ENCODE measurements around the gene C4A.
A peak's percentile ranks its signal among the peaks of the same experiment; 100 is the strongest.
"Not testable (repeated sequence)": the region's sequence is repeated elsewhere in the genome, so short reads cannot be mapped to it uniquely, and the experiment has no call there.

Gene C4A

DNA sequence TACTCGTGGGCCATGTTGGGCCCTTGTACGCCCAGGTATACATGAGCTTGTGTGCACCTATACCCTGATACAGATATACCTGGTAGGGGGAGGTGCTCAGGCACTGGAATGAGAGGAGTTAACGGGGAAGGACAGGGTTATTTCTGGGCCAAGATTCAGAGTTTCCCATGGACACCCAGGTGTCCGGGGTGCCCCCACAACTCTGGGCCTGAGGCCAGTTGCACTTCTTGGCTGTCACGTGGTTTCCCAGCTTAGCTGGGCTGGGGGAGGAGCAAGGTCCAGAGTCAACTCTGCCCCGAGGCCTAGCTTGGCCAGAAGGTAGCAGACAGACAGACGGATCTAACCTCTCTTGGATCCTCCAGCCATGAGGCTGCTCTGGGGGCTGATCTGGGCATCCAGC lies at the start of gene C4A:
TSS of gene C4A (plus strand) at position 314 of the 400 bp plus-strand sequence. CDS start at position 365, 51 bp downstream.
- DNase-seq (ENCODE audit: low spot score): not testable (repeated sequence)

DNA sequence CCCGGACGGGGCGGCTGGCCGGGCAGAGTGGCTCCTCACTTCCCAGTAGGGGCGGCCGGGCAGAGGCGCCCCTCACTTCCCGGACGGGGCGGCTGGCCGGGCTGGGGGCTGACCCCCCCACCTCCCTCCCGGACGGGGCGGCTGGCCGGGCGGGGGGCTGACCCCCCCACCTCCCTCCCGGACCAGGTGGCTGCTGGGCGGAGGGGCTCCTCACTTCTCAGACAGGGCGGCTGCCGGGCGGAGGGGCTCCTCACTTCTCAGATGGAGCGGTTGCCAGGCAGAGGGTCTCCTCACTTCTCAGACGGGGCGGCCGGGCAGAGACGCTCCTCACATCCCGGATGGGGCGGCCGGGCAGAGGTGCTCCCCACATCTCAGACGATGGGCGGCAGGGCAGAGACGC lies 49.7 kb upstream of the C4A start:
- DNase-seq (ENCODE audit: low spot score): not testable (repeated sequence)

DNA sequence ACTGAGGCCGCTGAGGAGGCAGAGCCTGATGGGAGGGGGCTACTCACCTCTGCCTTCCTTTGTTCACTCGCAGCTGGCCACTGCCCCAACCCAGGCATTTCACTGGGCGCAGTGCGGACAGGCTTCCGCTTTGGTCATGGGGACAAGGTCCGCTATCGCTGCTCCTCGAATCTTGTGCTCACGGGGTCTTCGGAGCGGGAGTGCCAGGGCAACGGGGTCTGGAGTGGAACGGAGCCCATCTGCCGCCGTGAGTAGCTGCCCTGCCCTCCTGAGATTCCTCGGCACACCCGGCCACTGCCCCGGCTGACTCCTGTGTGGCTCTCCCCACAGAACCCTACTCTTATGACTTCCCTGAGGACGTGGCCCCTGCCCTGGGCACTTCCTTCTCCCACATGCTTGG lies 48.3 kb upstream of the C4A start:
- no peak for DNase-seq (ENCODE audit: low spot score)

DNA sequence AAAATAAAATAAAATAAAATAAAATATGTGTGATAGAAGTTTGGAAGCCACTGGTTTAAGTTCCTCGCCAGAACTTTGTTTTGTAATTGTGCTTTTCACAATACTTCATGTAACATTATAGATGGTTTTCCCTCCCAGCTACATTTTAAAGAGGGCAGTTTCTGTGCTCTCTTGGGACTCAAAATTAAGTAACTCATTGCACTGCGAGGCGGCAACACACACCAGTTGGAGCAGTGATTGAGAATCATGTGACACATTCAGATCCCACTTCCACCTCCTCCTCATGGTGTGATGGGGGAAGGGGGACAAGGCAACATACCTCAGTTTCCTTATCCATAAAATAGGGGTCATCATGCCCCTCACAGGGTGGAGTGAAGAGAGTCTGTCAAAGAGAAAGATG lies 46.8 kb upstream of the C4A start:
- no peak for DNase-seq (ENCODE audit: low spot score)

DNA sequence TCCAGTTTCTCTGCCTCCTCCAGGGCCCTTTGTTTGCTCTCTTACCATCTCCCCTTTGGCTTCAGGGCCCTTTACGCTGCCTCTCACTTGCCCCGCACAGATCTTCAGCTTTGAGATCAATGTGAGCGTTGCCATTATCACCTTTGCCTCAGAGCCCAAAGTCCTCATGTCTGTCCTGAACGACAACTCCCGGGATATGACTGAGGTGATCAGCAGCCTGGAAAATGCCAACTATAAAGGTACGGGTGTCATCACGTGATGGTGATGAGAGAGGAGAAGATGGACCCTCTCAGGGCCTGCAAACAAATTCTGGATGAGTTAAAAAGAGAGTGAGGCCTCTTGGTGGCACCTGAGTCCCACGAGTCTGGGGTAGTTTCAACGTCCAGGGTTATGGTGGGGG lies 46.0 kb upstream of the C4A start:
- no peak for DNase-seq (ENCODE audit: low spot score)

DNA sequence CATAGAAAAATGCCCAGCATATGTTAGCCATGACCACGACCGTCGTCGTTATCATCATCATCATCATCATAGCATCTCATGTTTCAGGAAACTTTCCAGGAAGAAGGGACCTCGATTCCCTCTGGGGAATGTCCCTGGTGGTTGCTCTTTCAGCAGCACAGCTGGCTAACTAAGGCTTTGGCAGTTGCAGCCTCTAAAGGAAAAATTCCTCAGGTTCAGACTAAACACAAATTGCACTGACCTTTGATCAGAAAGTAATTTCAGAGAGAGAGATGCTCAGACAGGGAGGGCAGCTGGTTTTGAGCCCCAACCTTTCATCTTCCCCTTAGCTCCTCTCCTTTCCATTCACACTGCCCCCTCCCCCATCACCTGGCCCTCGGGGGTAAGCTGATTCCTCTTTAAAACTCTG lies 41.6 kb upstream of the C4A start:
- DNase-seq (ENCODE audit: low spot score): peak; percentile 27

DNA sequence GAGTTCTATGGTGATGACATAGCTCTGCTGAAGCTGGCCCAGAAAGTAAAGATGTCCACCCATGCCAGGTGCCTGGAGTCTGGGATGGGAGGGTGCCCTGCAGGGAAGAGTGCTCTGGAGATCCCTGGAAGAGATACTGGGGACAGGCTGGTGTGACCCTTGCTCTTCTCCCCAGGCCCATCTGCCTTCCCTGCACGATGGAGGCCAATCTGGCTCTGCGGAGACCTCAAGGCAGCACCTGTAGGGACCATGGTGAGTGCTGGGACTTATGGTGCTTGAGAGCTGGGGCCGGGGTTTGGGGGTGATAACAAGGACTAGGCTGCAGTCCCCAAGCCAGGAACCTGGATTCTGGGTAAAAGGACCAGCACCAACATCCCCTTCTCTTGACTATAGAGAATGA lies 38.1 kb upstream of the C4A start:
- no peak for DNase-seq (ENCODE audit: low spot score)

DNA sequence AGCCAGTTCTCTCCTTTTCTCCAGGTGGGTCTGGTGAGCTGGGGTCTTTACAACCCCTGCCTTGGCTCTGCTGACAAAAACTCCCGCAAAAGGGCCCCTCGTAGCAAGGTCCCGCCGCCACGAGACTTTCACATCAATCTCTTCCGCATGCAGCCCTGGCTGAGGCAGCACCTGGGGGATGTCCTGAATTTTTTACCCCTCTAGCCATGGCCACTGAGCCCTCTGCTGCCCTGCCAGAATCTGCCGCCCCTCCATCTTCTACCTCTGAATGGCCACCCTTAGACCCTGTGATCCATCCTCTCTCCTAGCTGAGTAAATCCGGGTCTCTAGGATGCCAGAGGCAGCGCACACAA lies 36.7 kb upstream of the C4A start:
- DNase-seq (ENCODE audit: low spot score): no peak

DNA sequence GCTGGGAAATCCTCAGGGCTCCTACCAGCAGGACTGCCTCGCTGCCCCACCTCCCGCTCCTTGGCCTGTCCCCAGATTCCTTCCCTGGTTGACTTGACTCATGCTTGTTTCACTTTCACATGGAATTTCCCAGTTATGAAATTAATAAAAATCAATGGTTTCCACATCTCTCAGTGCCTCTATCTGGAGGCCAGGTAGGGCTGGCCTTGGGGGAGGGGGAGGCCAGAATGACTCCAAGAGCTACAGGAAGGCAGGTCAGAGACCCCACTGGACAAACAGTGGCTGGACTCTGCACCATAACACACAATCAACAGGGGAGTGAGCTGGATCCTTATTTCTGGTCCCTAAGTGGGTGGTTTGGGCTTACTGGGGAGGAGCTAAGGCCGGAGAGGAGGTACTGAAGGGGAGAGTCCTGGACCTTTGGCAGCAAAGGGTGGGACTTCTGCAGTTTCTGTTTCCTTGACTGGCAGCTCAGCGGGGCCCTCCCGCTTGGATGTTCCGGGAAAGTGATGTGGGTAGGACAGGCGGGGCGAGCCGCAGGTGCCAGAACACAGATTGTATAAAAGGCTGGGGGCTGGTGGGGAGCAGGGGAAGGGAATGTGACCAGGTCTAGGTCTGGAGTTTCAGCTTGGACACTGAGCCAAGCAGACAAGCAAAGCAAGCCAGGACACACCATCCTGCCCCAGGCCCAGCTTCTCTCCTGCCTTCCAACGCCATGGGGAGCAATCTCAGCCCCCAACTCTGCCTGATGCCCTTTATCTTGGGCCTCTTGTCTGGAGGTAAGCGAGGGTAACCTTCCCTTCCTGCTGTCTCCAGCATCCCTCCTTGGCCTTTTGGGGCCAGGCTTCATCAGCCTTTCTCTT lies 36.1 kb upstream of the C4A start, which contains the start of gene CFB:
TSS of gene CFB (plus strand) at position 589 of the 863 bp plus-strand sequence. CDS start at position 716, 127 bp downstream.
- peak; percentile 93 for DNase-seq (ENCODE audit: low spot score)

DNA sequence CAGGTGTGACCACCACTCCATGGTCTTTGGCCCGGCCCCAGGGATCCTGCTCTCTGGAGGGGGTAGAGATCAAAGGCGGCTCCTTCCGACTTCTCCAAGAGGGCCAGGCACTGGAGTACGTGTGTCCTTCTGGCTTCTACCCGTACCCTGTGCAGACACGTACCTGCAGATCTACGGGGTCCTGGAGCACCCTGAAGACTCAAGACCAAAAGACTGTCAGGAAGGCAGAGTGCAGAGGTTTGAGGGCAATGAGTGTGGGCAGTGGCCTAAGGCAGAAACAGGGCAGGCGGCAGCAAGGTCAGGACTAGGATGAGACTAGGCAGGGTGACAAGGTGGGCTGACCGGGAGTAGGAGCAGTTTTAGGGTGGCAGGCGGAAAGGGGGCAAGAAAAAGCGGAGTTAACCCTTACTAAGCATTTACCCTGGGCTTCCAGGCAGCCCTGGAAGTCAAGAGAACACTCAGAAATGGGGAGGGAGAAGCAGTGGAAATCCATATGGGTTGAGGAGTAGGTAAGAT lies 35.4 kb upstream of the C4A start:
- DNase-seq (ENCODE audit: low spot score): no peak

DNA sequence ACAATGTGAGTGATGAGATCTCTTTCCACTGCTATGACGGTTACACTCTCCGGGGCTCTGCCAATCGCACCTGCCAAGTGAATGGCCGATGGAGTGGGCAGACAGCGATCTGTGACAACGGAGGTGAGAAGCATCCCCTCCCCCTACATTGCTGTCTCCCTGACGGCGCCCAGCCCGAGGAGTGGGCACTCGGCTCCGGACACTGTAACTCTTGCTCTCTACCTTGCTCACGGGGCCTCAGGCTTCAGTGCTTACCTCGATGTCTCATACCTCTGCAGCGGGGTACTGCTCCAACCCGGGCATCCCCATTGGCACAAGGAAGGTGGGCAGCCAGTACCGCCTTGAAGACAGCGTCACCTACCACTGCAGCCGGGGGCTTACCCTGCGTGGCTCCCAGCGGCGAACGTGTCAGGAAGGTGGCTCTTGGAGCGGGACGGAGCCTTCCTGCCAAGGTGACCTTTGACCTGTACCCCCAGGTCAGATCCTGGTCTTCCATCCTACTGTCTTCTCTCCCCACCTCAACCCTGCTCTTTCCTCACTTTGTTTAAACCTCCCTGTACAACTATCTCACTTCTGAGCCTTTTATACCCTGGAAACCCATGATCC lies 34.7 kb upstream of the C4A start:
- no peak for DNase-seq (ENCODE audit: low spot score)

DNA sequence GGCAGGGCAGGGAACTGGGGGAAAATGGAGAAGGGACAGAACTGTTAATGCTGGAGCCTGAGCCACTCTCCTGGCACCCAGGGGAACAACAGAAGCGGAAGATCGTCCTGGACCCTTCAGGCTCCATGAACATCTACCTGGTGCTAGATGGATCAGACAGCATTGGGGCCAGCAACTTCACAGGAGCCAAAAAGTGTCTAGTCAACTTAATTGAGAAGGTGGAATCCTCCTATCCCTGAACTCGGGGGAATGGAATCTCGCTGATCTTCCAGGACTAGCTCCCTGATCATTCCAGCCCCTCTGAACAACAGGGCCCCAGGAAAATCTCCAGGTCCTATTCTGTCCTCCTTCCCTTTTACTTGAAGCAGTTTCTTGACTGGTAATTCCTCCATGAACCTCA lies 34.0 kb upstream of the C4A start:
- no peak for DNase-seq (ENCODE audit: low spot score)

DNA sequence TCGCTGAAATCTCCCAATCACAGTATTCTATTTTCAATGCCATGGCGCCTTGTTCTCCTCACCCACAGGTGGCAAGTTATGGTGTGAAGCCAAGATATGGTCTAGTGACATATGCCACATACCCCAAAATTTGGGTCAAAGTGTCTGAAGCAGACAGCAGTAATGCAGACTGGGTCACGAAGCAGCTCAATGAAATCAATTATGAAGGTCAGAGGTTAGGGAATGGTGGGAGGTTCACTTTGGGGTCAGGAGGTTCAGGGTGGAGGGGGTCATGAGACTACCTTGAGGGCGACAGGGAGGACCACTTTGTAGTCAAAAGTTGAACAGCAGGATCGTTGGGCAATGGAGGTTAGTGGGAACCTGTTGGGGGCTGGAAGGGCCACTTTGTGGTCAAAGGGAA lies 33.6 kb upstream of the C4A start:
- DNase-seq (ENCODE audit: low spot score): no peak

DNA sequence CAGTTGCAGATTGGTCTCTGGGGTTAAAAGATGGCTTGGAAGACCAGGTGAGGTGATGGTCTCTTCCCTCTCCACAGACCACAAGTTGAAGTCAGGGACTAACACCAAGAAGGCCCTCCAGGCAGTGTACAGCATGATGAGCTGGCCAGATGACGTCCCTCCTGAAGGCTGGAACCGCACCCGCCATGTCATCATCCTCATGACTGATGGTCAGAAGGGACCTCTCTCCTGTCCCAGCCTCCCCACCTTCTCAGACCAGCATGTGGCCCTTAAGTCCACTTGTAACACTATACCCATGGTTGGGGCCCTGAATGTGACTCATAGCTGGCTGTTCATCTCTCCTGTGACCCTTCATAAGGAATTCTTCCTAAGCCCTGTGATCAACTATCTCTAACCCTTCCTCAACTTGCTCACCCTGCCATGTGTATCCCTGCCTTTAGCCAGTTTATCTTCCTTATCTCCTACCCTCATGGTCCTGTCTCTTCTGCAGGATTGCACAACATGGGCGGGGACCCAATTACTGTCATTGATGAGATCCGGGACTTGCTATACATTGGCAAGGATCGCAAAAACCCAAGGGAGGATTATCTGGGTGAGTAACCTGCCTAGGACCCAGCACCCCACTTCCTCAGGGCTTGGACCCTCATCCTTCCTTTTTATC lies 33.0 kb upstream of the C4A start:
- no peak for DNase-seq (ENCODE audit: low spot score)

DNA sequence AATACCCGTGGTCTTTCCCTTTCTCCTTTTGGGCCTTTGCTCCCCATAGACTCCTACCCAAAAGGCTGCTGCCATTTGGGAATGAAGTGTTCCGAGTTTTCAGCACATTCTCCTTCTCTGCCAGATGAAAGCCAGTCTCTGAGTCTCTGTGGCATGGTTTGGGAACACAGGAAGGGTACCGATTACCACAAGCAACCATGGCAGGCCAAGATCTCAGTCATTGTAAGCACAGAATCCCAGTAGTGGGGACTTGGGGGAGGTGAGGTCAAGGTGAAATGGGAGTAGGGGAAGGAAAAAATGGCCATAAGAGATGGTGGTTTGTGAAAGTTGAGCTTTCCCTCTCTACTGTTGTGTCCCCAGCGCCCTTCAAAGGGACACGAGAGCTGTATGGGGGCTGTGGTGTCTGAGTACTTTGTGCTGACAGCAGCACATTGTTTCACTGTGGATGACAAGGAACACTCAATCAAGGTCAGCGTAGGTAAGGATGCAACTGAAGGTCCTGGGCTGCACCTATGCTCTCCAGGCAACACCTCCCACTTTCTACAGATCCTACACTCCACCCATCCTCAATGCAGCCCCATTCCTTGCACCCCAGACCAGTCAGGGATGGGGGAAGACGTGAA lies 31.8 kb upstream of the C4A start:
- DNase-seq (ENCODE audit: low spot score): no peak

DNA sequence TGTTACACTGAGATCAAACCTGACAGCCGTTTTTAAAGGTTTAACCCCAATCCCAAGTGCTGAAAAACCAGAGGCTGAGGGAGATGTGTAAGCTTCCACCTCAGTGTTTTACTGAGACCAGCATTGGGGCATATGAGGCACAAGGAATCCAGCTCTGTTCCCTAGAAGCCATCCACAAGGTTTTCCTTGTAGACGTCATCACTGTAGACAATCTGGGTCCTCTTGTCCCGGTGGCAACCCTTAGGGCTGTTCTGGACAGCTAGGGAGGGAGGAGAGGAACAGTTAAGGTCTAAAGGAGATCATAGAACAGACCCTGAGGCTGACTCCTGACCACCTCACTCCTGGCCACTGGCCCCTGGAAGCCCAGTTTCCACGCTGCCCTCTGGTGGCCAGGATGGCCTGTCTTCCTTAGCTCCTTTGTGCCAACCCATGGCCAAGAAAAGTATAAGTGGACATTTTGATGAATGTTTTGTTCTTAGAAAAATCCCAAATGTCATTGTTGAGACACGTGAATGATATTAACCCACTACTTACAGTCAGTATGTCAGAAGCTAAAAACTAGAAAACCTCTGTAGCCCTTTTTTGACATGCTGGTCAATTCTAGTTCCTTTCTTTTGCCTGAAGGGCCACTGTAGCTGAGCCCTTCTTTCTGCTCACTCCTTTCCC lies 29.6 kb upstream of the C4A start:
- peak; percentile 84 for DNase-seq (ENCODE audit: low spot score)

DNA sequence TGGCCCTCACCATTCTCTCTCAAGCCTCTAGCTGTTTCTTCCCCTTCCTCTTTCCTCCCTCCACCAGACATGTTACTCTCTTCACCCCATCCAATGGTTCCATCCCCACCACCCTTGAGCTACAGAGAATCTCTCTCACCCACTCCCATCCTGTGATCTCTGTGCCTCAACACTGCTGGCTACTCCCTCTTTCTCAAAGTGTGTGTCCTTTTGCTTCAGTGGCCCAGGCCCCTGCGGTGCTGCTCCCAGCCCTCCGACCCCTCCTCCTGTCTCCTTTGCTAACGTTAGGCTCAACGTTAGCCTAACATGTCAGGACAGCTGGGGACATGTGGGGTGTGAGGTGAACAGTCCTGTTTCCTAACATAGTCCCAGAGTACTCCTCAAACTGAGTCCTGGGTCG lies 29.0 kb upstream of the C4A start:
- no peak for DNase-seq (ENCODE audit: low spot score)

DNA sequence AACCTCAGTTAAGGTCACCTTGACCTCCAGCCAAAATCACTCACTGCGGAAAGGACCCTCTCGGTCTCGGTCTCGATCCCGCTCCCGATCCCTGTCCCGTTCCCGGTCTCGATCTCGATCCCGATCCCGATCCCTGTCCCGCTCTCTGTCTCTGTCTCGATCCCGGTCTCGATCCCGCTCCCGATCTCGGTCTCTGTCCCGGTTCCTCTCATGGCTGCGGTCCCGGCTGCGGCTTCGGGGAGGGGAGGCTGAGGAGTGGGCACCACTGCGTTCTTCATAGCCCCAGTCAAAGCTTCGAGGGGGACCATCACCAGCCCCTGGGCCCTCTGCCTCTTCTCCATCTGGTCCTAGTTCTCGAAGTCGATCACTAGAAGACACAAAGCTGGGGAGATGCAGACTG lies 27.3 kb upstream of the C4A start:
- no peak for DNase-seq (ENCODE audit: low spot score)

DNA sequence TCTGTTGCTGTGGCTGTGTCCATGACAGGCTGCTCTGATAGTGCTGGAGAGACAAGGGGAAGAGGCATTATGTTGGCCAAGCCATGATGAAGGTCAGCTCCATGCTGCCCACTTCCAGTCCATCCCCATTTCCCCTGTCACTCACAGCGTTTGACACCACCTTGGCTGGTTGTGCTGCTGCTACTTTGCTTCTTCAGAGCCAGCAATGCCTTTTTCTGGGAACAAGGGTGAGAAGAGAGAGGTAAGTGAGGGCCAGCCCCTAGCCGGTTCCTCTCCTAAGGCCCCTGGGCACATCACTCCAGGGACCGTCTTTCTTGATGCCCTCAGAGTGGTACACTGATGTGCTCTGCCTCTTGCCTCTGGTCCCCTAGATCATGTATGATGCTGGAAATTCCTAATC lies 25.1 kb upstream of the C4A start:
- no peak for DNase-seq (ENCODE audit: low spot score)

DNA sequence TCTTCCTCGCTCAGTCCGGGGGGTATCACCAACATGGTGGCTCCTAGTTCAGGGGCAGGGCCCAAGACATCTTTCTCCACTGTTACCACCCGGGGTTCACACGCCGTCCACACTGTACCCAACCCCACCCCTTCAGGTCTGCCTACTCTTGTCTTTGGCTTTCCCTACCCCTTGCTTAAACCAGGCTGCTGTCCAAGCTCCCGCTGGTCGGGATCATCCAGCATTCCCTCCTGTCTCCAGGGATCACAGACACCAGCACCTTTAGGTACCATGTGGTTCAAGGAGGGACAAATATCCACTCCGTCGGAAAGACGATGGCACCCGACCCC lies 23.5 kb upstream of the C4A start:
- DNase-seq (ENCODE audit: low spot score): no peak

DNA sequence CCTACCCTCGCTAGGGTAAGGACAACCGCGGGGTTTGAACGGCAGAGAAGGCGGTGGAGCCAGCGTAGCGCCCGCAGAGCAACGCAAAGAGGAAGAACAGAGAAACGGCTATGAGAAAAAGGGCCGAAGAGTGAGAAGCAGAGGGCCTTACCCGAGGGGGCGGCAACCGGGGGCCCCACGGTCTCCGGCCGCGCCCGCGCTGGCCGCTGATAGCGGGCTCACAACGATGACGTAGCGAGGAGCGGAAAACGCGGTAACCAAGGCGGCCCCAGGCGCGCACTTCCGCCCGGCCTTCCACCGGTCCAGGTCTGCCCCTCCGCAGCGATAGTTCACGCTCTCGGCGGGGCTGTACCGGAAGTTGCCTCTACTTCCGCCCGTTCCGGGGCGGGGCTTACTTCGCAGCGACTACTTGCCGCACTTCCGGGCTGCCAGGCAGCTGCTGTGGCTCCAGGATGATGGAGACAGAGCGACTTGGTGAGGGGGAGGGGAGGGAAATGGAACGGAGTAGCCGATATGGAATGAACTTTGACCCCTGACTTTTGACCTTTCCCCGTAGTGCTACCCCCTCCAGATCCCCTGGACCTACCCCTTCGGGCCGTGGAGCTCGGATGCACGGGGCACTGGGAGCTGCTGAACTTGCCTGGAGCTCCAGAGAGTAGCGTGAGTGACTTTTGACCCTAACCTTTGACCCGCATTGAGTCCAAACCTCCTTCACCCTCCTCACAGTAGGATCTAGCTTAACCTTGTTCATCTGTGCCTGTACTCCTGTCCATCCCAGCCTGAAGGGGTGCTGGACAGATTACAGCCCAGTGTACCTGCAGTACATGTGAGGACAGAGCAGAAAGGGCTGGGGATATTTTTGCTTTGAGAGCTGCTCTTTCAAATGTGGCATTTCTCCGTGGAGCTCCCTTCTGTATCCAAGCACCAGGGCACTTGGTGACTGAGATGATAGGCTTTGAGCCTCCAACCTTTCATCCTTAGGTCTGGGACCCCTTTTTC lies 22.8 kb upstream of the C4A start, which contains the start of the genes NELFE and SKIC2:
TSS of gene NELFE (minus strand) at position 231 of the 999 bp plus-strand sequence. CDS start 525 bp downstream, outside the sequence.
TSS of gene SKIC2 (plus strand) at position 435 of the 999 bp plus-strand sequence. CDS start at position 453, 18 bp downstream.
- peak; percentile 99 for DNase-seq (ENCODE audit: low spot score)

All from GM03348 (cell line).